Stimulated activated CD4-positive, alpha-beta T cell treated with anti-CD3 and anti-CD28 coated beads, Interleukin-4, amount 100 ng/mL, for 1 hour (primary cell): Measurements from ENCODE around the gene CD8B.
"Not testable (repeated sequence)": the region's sequence is repeated elsewhere in the genome, so short reads cannot be mapped to it uniquely, and the experiment has no call there.

Experiments
- DNase-seq: peaks from one replicate; pipeline ENCODE4 v3.0.0-alpha.2; 2020

CD8B gene

GRCh38 chr2:86861628-86862379, at the start of gene CD8B:
Gene CD8B (minus strand): TSS chr2:86861886. CDS start chr2:86861865, 21 bp downstream.
- not testable (repeated sequence) for DNase-seq

- DNase-seq: not testable (repeated sequence)
Measured at GRCh38 chr2:86905868-86906267, 44.2 kb upstream of the CD8B start.

GRCh38 chr2:86900687-86901086, 39.0 kb upstream of the CD8B start:
- DNase-seq: not testable (repeated sequence)

- not testable (repeated sequence) for DNase-seq
Measured at GRCh38 chr2:86886026-86886425, 24.3 kb upstream of the CD8B start.

- not testable (repeated sequence) for DNase-seq
Measured at GRCh38 chr2:86882865-86883264, 21.2 kb upstream of the CD8B start.

- DNase-seq: not testable (repeated sequence)
Measured at GRCh38 chr2:86882118-86882665, 20.5 kb upstream of the CD8B start.

GRCh38 chr2:86878986-86879385, 17.3 kb upstream of the CD8B start:
- DNase-seq: not testable (repeated sequence)

GRCh38 chr2:86870941-86871340, 9.3 kb upstream of the CD8B start:
- not testable (repeated sequence) for DNase-seq

GRCh38 chr2:86868895-86869468, 7.3 kb upstream of the CD8B start:
- not testable (repeated sequence) for DNase-seq

- DNase-seq: not testable (repeated sequence)
Measured at GRCh38 chr2:86862380-86862703, 656 bp upstream of the CD8B start.

- not testable (repeated sequence) for DNase-seq
Measured at GRCh38 chr2:86861175-86861574, 511 bp downstream of the CD8B start.

GRCh38 chr2:86860573-86860972, 1.1 kb downstream of the CD8B start:
- DNase-seq: not testable (repeated sequence)

GRCh38 chr2:86857688-86858087, 4.0 kb downstream of the CD8B start:
- DNase-seq: not testable (repeated sequence)

- not testable (repeated sequence) for DNase-seq
Measured at GRCh38 chr2:86856498-86856897, 5.2 kb downstream of the CD8B start.

GRCh38 chr2:86855981-86856380, 5.7 kb downstream of the CD8B start:
- DNase-seq: not testable (repeated sequence)

- not testable (repeated sequence) for DNase-seq
Measured at GRCh38 chr2:86851581-86851980, 10.1 kb downstream of the CD8B start.

- DNase-seq: not testable (repeated sequence)
Measured at GRCh38 chr2:86842607-86843234, 19.0 kb downstream of the CD8B start.

- not testable (repeated sequence) for DNase-seq
Measured at GRCh38 chr2:86841330-86841729, 20.4 kb downstream of the CD8B start.

GRCh38 chr2:86839871-86840548, 21.7 kb downstream of the CD8B start:
- not testable (repeated sequence) for DNase-seq

- DNase-seq: not testable (repeated sequence)
Measured at GRCh38 chr2:86839455-86839854, 22.2 kb downstream of the CD8B start.

- DNase-seq: not testable (repeated sequence)
Measured at GRCh38 chr2:86837714-86838113, 24.0 kb downstream of the CD8B start.

- peak; percentile 49 for DNase-seq
Measured at GRCh38 chr2:86836915-86837695, 24.6 kb downstream of the CD8B start.
